Caco-2 (cell line): ENCODE data around the gene TRIM31. TPM values are rescaled to one million over a fixed set of nuclear protein-coding genes. Genes with fewer than 3 reads are reported as not detected.

Experiments
- BruUV-seq: library from RNA; stranded (reverse); fragments of 400-500 nt; replicated peaks from 2 replicates; lab custom pipeline; 2021; lab: Mats Ljungman, UMichigan
- CTCF ChIA-PET: fragments of 300-600 bp; sonication (Branson Sonifier 250); formaldehyde crosslinking; loops from one replicate; lab custom pipeline; 2022; ENCODE audit warnings: antibody characterized with exemption; lab: Charles Lee
- POLR2A ChIA-PET: fragments of 300-600 bp; sonication (Branson Sonifier 250); formaldehyde crosslinking; loops from one replicate; lab custom pipeline; 2022; ENCODE audit warnings: antibody characterized with exemption; lab: Charles Lee
- DNase-seq, 2 experiments: peaks; one replicate each; pipeline versions ENCODE4 v3.0.0 to v3.0.0-alpha.2; 2020 to 2022
- H3K27me3 ChIP-seq: replicated peaks from 2 replicates; pipeline ENCODE4 v1.6.0; 2011; ENCODE audit warnings: low read length; ENCODE audit not compliant: control insufficient read depth, insufficient read depth
- H3K36me3 ChIP-seq: 2 replicates; pipeline ENCODE4 v1.5.1; 2011; ENCODE audit warnings: low read length; ENCODE audit not compliant: control insufficient read depth, insufficient read depth
- H3K4me1 ChIP-seq: fragments of 250-450 bp; sonication (Bioruptor Pico); 2 replicates; pipeline ENCODE4 v1.5.1; 2020; ENCODE audit warnings: mild to moderate bottlenecking
- H3K4me3 ChIP-seq: 2 replicates; pipeline ENCODE4 v1.5.1; 2011; ENCODE audit warnings: low read depth, mild to moderate bottlenecking, control low read depth, low read length
- H3K9me3 ChIP-seq: fragments of 250-450 bp; sonication (Bioruptor Pico); 2 replicates; pipeline ENCODE4 v1.5.1; 2020; ENCODE audit warnings: mild to moderate bottlenecking, moderate library complexity
- H3K27ac Mint-ChIP-seq: one replicate; pipeline ENCODE4 v1.8.0; 2022; ENCODE audit warnings: mixed read lengths; ENCODE audit not compliant: unreplicated experiment
- H3K27me3 Mint-ChIP-seq: one replicate; pipeline ENCODE4 v1.8.0; 2022; ENCODE audit warnings: mixed read lengths; ENCODE audit not compliant: insufficient read depth, unreplicated experiment
- H3K36me3 Mint-ChIP-seq: one replicate; pipeline ENCODE4 v1.8.0; 2022; ENCODE audit warnings: mild to moderate bottlenecking, mixed read lengths; ENCODE audit not compliant: insufficient read depth, unreplicated experiment
- H3K4me1 Mint-ChIP-seq: one replicate; pipeline ENCODE4 v1.8.0; 2022; ENCODE audit warnings: low read depth, mixed read lengths; ENCODE audit not compliant: unreplicated experiment
- H3K4me3 Mint-ChIP-seq: one replicate; pipeline ENCODE4 v1.8.0; 2022; ENCODE audit warnings: mild to moderate bottlenecking, moderate library complexity, mixed read lengths; ENCODE audit not compliant: unreplicated experiment
- H3K9me3 Mint-ChIP-seq: one replicate; pipeline ENCODE4 v1.8.0; 2022; ENCODE audit warnings: mixed read lengths; ENCODE audit not compliant: unreplicated experiment
- intact Hi-C: fragments of 100-400 bp; cut with micrococcal nuclease; formaldehyde crosslinking; loops from one replicate; pipeline ENCODE4 v1.10.0; 2022; ENCODE audit not compliant: unreplicated experiment
- total RNA-seq: library from RNA; stranded (reverse); gene quantifications from 2 replicates; pipeline ENCODE4 v1.2.3, GENCODE V29; 2022
- TF ChIP-seq, protein P1 (sequence below), 2 experiments: fragments of 200-600 bp in 1 of 2; IDR thresholded peaks; 1 replicate in 1 of 2; 2 replicates in 1 of 2; pipeline versions ENCODE4 v1.5.1 to v1.8.0; 2011 to 2022; ENCODE audit warnings: antibody characterized with exemption in 1 of 2, control low read depth in 1 of 2, inconsistent platforms in 1 of 2, low read depth in 1 of 2, low read length in 1 of 2, mild to moderate bottlenecking in 1 of 2, moderate library complexity in 1 of 2; ENCODE audit not compliant: insufficient read depth in 1 of 2, severe bottlenecking in 1 of 2, unreplicated experiment in 1 of 2

The TRIM31 gene
- total RNA-seq, 1 experiment from 2014 or later: 0.70 TPM

DNA sequence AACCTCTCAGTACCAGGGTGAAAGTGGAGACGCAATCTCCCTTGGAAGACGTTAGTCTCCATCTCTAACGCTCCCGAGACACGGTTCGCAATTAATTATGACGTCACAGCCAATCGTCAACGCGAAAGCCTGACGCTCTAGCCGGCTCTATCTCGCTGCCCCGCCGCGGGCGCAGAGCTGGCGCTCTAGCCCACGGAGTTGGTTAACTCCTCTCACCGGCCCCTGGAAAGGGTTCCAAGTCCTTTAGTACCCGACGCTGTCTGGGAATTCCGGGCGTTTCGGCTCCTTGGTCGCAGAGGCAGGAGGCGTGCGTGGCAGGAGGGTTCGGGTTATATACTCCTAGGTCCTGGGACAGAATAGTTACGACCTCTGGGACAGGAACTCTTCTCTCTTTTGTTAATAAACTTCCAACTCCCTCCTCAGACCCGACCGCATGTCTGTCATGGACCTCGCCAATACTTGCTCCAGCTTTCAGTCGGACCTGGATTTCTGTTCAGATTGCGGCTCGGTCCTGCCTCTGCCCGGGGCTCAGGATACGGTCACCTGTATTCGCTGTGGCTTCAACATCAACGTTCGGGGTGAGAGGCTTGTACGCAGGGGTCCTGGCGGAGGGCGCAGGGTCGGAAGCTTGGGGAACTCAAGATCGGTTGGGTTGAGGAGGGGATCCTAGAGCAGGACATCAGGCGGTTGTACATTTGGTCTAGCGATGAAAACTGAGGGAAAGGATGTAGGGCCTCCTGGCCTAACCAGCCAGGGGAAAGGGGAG is 51.6 kb downstream of the TRIM31 start, which contains the start of gene POLR1H:
Gene POLR1H (plus strand): TSS at position 174 of the 766 bp plus-strand sequence. CDS start 260 bp downstream, at position 434.
- intact Hi-C loops: loop anchor here (1.0 to 5.0 kb wide), 2 partner anchors 42 to 101 kb away; partner anchors contain the start of genes TRIM10 and TRIM15
- Histone ChIP-seq H3K4me3 (peak within 1 kb of the TSS; percentile 77), H3K27me3 (no peaks in the 10 kb centered on the region), H3K4me1 (peaks cover 15% of the 10 kb centered on the region; the same call in 1 of the 2 replicates), H3K9me3 (no peaks in the 10 kb centered on the region), H3K36me3 (no peaks in the 10 kb centered on the region)
- peak; percentile 93 to 94 for DNase-seq
- H3K36me3 Mint-ChIP-seq: peaks cover 9% of the 10 kb centered on the region
- POLR2A ChIA-PET: interaction anchor here (0.6 to 2.1 kb wide), 7 partner anchors 13 to 286 kb away, joined by 3 to 8 read pairs (median 4); no protein-coding TSS in a partner anchor
- BruUV-seq: TSS peak; percentile 62
- peak within 1 kb of the TSS; percentile 90 for H3K27ac Mint-ChIP-seq
- peak within 1 kb of the TSS; percentile 88 for H3K4me3 Mint-ChIP-seq
- TF ChIP-seq, protein P1, sequence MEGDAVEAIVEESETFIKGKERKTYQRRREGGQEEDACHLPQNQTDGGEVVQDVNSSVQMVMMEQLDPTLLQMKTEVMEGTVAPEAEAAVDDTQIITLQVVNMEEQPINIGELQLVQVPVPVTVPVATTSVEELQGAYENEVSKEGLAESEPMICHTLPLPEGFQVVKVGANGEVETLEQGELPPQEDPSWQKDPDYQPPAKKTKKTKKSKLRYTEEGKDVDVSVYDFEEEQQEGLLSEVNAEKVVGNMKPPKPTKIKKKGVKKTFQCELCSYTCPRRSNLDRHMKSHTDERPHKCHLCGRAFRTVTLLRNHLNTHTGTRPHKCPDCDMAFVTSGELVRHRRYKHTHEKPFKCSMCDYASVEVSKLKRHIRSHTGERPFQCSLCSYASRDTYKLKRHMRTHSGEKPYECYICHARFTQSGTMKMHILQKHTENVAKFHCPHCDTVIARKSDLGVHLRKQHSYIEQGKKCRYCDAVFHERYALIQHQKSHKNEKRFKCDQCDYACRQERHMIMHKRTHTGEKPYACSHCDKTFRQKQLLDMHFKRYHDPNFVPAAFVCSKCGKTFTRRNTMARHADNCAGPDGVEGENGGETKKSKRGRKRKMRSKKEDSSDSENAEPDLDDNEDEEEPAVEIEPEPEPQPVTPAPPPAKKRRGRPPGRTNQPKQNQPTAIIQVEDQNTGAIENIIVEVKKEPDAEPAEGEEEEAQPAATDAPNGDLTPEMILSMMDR (IDR thresholded peaks at IDR 0.05; ENCODE audit: insufficient read depth in 1 of 2, low read depth in 1 of 2, low read length in 1 of 2, severe bottlenecking in 1 of 2, unreplicated experiment in 1 of 2): no peak
- peaks cover 15% of the 10 kb centered on the region for H3K4me1 Mint-ChIP-seq
- H3K9me3 Mint-ChIP-seq: no peaks in the 10 kb centered on the region
- CTCF ChIA-PET: interaction anchor here (0.6 to 2.1 kb wide), 6 partner anchors 14 to 224 kb away, joined by 3 to 5 read pairs (median 4); partner anchors contain the start of gene RNF39
- H3K27me3 Mint-ChIP-seq: no peaks in the 10 kb centered on the region

DNA sequence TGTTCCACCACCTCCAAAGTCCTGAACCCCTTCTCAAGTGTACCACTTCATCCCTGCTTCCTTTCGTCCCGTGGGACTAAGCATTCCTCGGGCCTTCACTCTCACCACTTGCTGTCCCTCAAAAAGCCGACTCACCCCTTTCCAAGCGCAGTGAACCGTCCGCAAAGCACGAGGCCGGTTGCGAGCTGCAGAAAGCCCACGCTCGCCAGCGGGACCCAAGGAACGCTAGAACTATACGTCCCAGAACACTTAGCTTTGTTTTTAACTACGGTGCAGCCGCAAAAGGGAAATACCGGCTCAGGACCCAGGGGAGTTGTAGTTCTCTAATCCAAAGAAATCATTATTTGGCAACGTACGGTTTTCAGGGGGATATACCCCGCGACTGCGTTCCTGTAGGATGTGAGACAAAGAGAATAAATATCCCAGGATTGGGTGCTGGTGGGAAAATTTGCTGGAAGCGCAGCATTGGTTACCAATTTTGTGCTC is 52.2 kb downstream of the TRIM31 start:
- Mint-ChIP-seq H3K36me3 (peaks cover 9% of the 10 kb centered on the region), H3K27ac (peak overlapping the region; percentile 90), H3K4me3 (peak overlapping the region; percentile 88), H3K4me1 (peaks cover 9% of the 10 kb centered on the region), H3K9me3 (no peaks in the 10 kb centered on the region), H3K27me3 (no peaks in the 10 kb centered on the region)
- Histone ChIP-seq H3K4me3 (peak overlapping the region; percentile 77), H3K4me1 (peaks cover 9% of the 10 kb centered on the region; the same call in 1 of the 2 replicates), H3K9me3 (no peaks in the 10 kb centered on the region), H3K36me3 (no peaks in the 10 kb centered on the region), H3K27me3 (no peaks in the 10 kb centered on the region)
- intact Hi-C loops: loop anchor here (1.0 to 5.0 kb wide), 2 partner anchors 43 to 102 kb away; partner anchors contain the start of genes TRIM10 and TRIM15
- BruUV-seq: TSS peak; percentile 82
- ChIA-PET CTCF (interaction anchor here (1.0 to 2.1 kb wide), 4 partner anchors 15 to 70 kb away, joined by 3 to 5 read pairs (median 4); partner anchors contain the start of gene RNF39), POLR2A (interaction anchor here (0.6 to 2.1 kb wide), 6 partner anchors 13 to 156 kb away, joined by 3 to 8 read pairs (median 4); no protein-coding TSS in a partner anchor)
- peak in 1 of 2 experiments; percentile 18 for DNase-seq
- TF ChIP-seq, protein P1 (IDR thresholded peaks at IDR 0.05; ENCODE audit: insufficient read depth in 1 of 2, low read depth in 1 of 2, low read length in 1 of 2, severe bottlenecking in 1 of 2, unreplicated experiment in 1 of 2): no peak

DNA sequence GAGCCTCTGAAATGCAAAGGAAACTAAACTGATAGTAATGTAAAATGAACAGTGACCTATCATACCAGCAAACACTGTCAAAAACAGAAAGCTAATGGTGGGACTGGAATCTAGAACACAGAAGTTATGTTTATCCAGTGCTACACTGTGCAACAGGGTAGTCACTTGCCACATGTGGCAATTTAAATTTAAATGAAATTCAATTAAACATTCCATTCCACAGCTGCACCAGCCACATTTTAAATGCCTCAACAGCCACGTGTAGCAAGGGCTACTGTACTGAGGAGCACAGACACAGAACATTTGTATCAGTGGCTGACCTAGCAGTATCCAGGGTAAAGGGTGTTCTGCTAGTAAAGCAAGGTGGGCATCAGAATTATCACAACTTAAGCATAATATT is 57.4 kb downstream of the TRIM31 start:
- no peaks in the 10 kb centered on the region for H3K27me3 Mint-ChIP-seq
- no peak overlapping the region for H3K4me3 Mint-ChIP-seq
- CTCF ChIA-PET: no interaction called here
- no peaks in the 10 kb centered on the region for H3K9me3 ChIP-seq
- no TSS peak for BruUV-seq
- no peaks in the 10 kb centered on the region for H3K36me3 ChIP-seq
- H3K27ac Mint-ChIP-seq: no peak overlapping the region
- DNase-seq: no peak
- TF ChIP-seq, protein P1 (IDR thresholded peaks at IDR 0.05; ENCODE audit: insufficient read depth in 1 of 2, low read depth in 1 of 2, low read length in 1 of 2, severe bottlenecking in 1 of 2, unreplicated experiment in 1 of 2): no peak
- H3K27me3 ChIP-seq: no peaks in the 10 kb centered on the region
- POLR2A ChIA-PET: no interaction called here
- peaks cover 6% of the 10 kb centered on the region; the same call in 1 of the 2 replicates for H3K4me1 ChIP-seq
- H3K9me3 Mint-ChIP-seq: no peaks in the 10 kb centered on the region
- H3K4me1 Mint-ChIP-seq: no peaks in the 10 kb centered on the region
- H3K4me3 ChIP-seq: no peak overlapping the region
- intact Hi-C loops: no loop called here
- no peaks in the 10 kb centered on the region for H3K36me3 Mint-ChIP-seq
